WTC11 (cell line): ENCODE data around the gene TBC1D19. TPM values are rescaled to one million over a fixed set of nuclear protein-coding genes. Genes with fewer than 3 reads are reported as not detected.

Source experiments
- ATAC-seq: fragments of 200-7000 bp; cut with Tn5 transposase; 2 replicates; pipeline ENCODE4 v1.10.0; 2021; ENCODE audit warnings: mild to moderate bottlenecking, moderate library complexity
- CTCF ChIA-PET: fragments of 300-600 bp; sonication (Branson Sonifier 250); formaldehyde crosslinking; loops from one replicate; lab custom pipeline; 2021; ENCODE audit warnings: antibody characterized with exemption; lab: Charles Lee
- POLR2A ChIA-PET: fragments of 350-600 bp; sonication (Branson Sonifier 250); formaldehyde crosslinking; loops from one replicate; lab custom pipeline; 2021; ENCODE audit warnings: antibody characterized with exemption; lab: Charles Lee
- DNase-seq: peaks from one replicate; pipeline ENCODE4 v3.0.0; 2021; ENCODE audit warnings: low spot score
- H3K27ac Mint-ChIP-seq: 2 replicates; pipeline ENCODE4 v1.8.0; 2021; ENCODE audit warnings: mixed read lengths
- H3K27me3 Mint-ChIP-seq: 2 replicates; pipeline ENCODE4 v1.8.0; 2021; ENCODE audit warnings: low read depth, mild to moderate bottlenecking, moderate library complexity, mixed read lengths
- H3K36me3 Mint-ChIP-seq: 2 replicates; pipeline ENCODE4 v1.8.0; 2021; ENCODE audit warnings: mixed read lengths
- H3K4me1 Mint-ChIP-seq: 2 replicates; pipeline ENCODE4 v1.8.0; 2022; ENCODE audit warnings: mixed read lengths
- H3K4me3 Mint-ChIP-seq: 2 replicates; pipeline ENCODE4 v1.8.0; 2021; ENCODE audit warnings: mild to moderate bottlenecking, moderate library complexity, mixed read lengths
- H3K9me3 Mint-ChIP-seq: 2 replicates; pipeline ENCODE4 v1.8.0; 2021; ENCODE audit warnings: mixed read lengths
- AR ChIP-seq: fragments of 250-450 bp; sonication (Bioruptor Pico); IDR thresholded peaks from 2 replicates; pipeline ENCODE4 v1.9.0; 2021; ENCODE audit warnings: mild to moderate bottlenecking
- ESRRA ChIP-seq: sonication (generic); formaldehyde crosslinking; IDR thresholded peaks from 2 replicates; pipeline ENCODE4 v1.8.1; 2022; ENCODE audit warnings: mild to moderate bottlenecking, missing genetic modification reagents, borderline replicate concordance
- FOXJ3 ChIP-seq: sonication (generic); formaldehyde crosslinking; IDR thresholded peaks from 2 replicates; pipeline ENCODE4 v1.9.0; 2021; ENCODE audit warnings: missing genetic modification reagents, mild to moderate bottlenecking, borderline replicate concordance
- FOXP4 ChIP-seq: sonication (generic); formaldehyde crosslinking; IDR thresholded peaks from 2 replicates; pipeline ENCODE4 v1.8.0; 2022; ENCODE audit warnings: mild to moderate bottlenecking, missing genetic modification reagents
- GRHL2 ChIP-seq: fragments of 250-450 bp; sonication (Bioruptor Pico); IDR thresholded peaks from 2 replicates; pipeline ENCODE4 v1.8.0; 2022; ENCODE audit warnings: mild to moderate bottlenecking, moderate library complexity; ENCODE audit not compliant: insufficient replicate concordance, severe bottlenecking
- MLX ChIP-seq: sonication (generic); formaldehyde crosslinking; IDR thresholded peaks from 2 replicates; pipeline ENCODE4 v1.8.1; 2023; ENCODE audit warnings: mild to moderate bottlenecking, missing genetic modification reagents, moderate library complexity
- NFE2L1 ChIP-seq: sonication (generic); formaldehyde crosslinking; IDR thresholded peaks from 2 replicates; pipeline ENCODE4 v1.8.1; 2023; ENCODE audit warnings: missing genetic modification reagents
- NR2C2 ChIP-seq: sonication (generic); formaldehyde crosslinking; IDR thresholded peaks from 2 replicates; pipeline ENCODE4 v1.8.0; 2022; ENCODE audit warnings: mild to moderate bottlenecking, missing genetic modification reagents
- PREB ChIP-seq: sonication (generic); formaldehyde crosslinking; IDR thresholded peaks from 2 replicates; pipeline ENCODE4 v1.8.1; 2022; ENCODE audit warnings: mild to moderate bottlenecking, missing genetic modification reagents, moderate library complexity, borderline replicate concordance
- RELA ChIP-seq: sonication (generic); formaldehyde crosslinking; IDR thresholded peaks from 2 replicates; pipeline ENCODE4 v1.8.1; 2022; ENCODE audit warnings: missing genetic modification reagents, mild to moderate bottlenecking, borderline replicate concordance
- RORB ChIP-seq: fragments of 250-450 bp; sonication (Bioruptor Pico); IDR thresholded peaks from 2 replicates; pipeline ENCODE4 v1.9.0; 2021; ENCODE audit warnings: mild to moderate bottlenecking
- SMAD3 ChIP-seq: sonication (generic); formaldehyde crosslinking; IDR thresholded peaks from 2 replicates; pipeline ENCODE4 v1.8.0; 2022; ENCODE audit warnings: missing genetic modification reagents, mild to moderate bottlenecking, borderline replicate concordance
- SP1 ChIP-seq: sonication (generic); formaldehyde crosslinking; conservative IDR thresholded peaks from 2 replicates; pipeline ENCODE4 v1.8.1; 2022; ENCODE audit warnings: missing genetic modification reagents
- TP53 ChIP-seq: sonication (generic); formaldehyde crosslinking; IDR thresholded peaks from 2 replicates; pipeline ENCODE4 v1.8.1; 2023; ENCODE audit warnings: mild to moderate bottlenecking, missing genetic modification reagents
- ZBTB21 ChIP-seq: sonication (generic); formaldehyde crosslinking; IDR thresholded peaks from 2 replicates; pipeline ENCODE4 v1.8.1; 2023; ENCODE audit warnings: mild to moderate bottlenecking, missing genetic modification reagents, borderline replicate concordance
- ZBTB43 ChIP-seq: sonication (generic); formaldehyde crosslinking; IDR thresholded peaks from 2 replicates; pipeline ENCODE4 v1.8.1; 2023; ENCODE audit warnings: mild to moderate bottlenecking, missing genetic modification reagents
- ZNF232 ChIP-seq: sonication (generic); formaldehyde crosslinking; IDR thresholded peaks from 2 replicates; pipeline ENCODE4 v1.8.0; 2022; ENCODE audit warnings: mild to moderate bottlenecking, missing genetic modification reagents
- ZNF263 ChIP-seq: sonication (generic); formaldehyde crosslinking; IDR thresholded peaks from 2 replicates; pipeline ENCODE4 v1.8.1; 2022; ENCODE audit warnings: low read depth, mild to moderate bottlenecking, moderate library complexity, missing genetic modification reagents
- ZNF281 ChIP-seq: sonication (generic); formaldehyde crosslinking; IDR thresholded peaks from 2 replicates; pipeline ENCODE4 v1.8.0; 2023; ENCODE audit warnings: mild to moderate bottlenecking, missing genetic modification reagents
- ZNF317 ChIP-seq: sonication (generic); formaldehyde crosslinking; IDR thresholded peaks from 2 replicates; pipeline ENCODE4 v1.8.1; 2023; ENCODE audit warnings: low read depth, mild to moderate bottlenecking, moderate library complexity, missing genetic modification reagents, borderline replicate concordance
- ZNF416 ChIP-seq: fragments of 250-450 bp; sonication (Bioruptor Pico); IDR thresholded peaks from 2 replicates; pipeline ENCODE4 v1.9.0; 2021; ENCODE audit warnings: mild to moderate bottlenecking, inconsistent platforms
- total RNA-seq: library from RNA; stranded (reverse); gene quantifications from 3 replicates; pipeline ENCODE4 v1.2.3, GENCODE V29; 2021

The TBC1D19 gene
- total RNA-seq, 1 experiment from 2014 or later, result 2.1 TPM

- H3K27ac Mint-ChIP-seq, result no peak overlapping the region
- DNase-seq (no peak), ATAC-seq (no peak)
- peaks cover 6% of the 10 kb centered on the region; the same call in 1 of the 2 replicates for H3K36me3 Mint-ChIP-seq
- POLR2A ChIA-PET, result no interaction called here
- peaks cover 8% of the 10 kb centered on the region for H3K9me3 Mint-ChIP-seq
- TF ChIP-seq ZNF281 (no peak), PREB (CRISPR knock-in tag) (no peak), NR2C2 (CRISPR knock-in tag) (no peak), ZNF263 (no peak), NFE2L1 (CRISPR knock-in tag) (no peak), MLX (CRISPR knock-in tag) (no peak), ZNF317 (CRISPR knock-in tag) (no peak), AR (CRISPR knock-in tag) (no peak), TP53 (CRISPR knock-in tag) (no peak), ZNF232 (CRISPR knock-in tag) (no peak), RORB (no peak)
- peaks cover 17% of the 10 kb centered on the region for H3K4me1 Mint-ChIP-seq
- H3K4me3 Mint-ChIP-seq, result no peak overlapping the region
- CTCF ChIA-PET, result no interaction called here
- H3K27me3 Mint-ChIP-seq, result no peaks in the 10 kb centered on the region
These were observed 201.9 kb downstream of the TBC1D19 start for GRCh38 chr4:26785810-26786209.

- CTCF ChIA-PET, result interaction anchor here (1.5 to 2.1 kb wide), 3 partner anchors 65 to 223 kb away, joined by 4 to 9 read pairs (median 6); no protein-coding TSS in a partner anchor
- peaks cover 8% of the 10 kb centered on the region for H3K9me3 Mint-ChIP-seq
- H3K4me1 Mint-ChIP-seq, result peaks cover 15% of the 10 kb centered on the region
- H3K4me3 Mint-ChIP-seq, result no peak overlapping the region
- H3K27me3 Mint-ChIP-seq, result no peaks in the 10 kb centered on the region
- DNase-seq (no peak), ATAC-seq (no peak)
- POLR2A ChIA-PET, result no interaction called here
- H3K27ac Mint-ChIP-seq, result no peak overlapping the region
- peaks cover 6% of the 10 kb centered on the region; the same call in 1 of the 2 replicates for H3K36me3 Mint-ChIP-seq
- TF ChIP-seq ZBTB21 (CRISPR knock-in tag) (no peak), SMAD3 (CRISPR knock-in tag) (no peak), RELA (CRISPR knock-in tag) (no peak), FOXJ3 (CRISPR knock-in tag) (no peak), ZNF416 (CRISPR knock-in tag) (no peak), ESRRA (CRISPR knock-in tag) (no peak), FOXP4 (CRISPR knock-in tag) (no peak), SP1 (CRISPR knock-in tag) (no peak), ZNF281 (no peak), GRHL2 (CRISPR knock-in tag) (no peak), ZBTB43 (CRISPR knock-in tag) (no peak)
These were observed 203.0 kb downstream of the TBC1D19 start for GRCh38 chr4:26786916-26787315.
